ENCODE results near the gene CHAF1A.

CHAF1A gene

DNA sequence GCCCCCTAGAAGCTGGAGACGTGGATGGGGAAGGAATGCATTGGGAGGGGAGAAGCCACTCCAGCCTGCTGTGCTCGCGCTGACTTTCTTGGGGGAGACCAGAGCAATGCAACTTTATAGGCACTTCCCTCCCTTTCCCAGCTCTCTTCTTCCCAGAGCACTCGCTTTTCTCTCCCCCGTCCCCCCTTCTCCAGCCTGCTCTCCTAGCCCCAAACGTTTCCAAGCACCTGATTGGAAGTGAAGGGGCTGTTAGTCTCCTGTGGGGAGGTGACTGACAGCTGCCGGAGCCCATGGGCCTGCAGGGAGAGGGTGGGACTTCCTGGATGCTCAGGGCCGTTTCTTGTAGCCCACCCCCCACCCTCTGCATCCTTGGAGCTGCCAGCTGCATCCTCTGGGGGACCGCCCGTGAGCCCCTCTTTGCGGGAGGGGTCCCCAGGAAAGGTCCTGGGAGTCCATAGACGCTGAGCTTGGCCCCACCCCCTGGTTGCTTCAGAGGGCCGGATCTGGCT, 72.1 kb downstream of the CHAF1A start:
- H3K27ac ChIP-seq: peak overlapping the region; percentile 22 to 30
- H3K4me3 ChIP-seq: peak overlapping the region; percentile 16 to 98

DNA sequence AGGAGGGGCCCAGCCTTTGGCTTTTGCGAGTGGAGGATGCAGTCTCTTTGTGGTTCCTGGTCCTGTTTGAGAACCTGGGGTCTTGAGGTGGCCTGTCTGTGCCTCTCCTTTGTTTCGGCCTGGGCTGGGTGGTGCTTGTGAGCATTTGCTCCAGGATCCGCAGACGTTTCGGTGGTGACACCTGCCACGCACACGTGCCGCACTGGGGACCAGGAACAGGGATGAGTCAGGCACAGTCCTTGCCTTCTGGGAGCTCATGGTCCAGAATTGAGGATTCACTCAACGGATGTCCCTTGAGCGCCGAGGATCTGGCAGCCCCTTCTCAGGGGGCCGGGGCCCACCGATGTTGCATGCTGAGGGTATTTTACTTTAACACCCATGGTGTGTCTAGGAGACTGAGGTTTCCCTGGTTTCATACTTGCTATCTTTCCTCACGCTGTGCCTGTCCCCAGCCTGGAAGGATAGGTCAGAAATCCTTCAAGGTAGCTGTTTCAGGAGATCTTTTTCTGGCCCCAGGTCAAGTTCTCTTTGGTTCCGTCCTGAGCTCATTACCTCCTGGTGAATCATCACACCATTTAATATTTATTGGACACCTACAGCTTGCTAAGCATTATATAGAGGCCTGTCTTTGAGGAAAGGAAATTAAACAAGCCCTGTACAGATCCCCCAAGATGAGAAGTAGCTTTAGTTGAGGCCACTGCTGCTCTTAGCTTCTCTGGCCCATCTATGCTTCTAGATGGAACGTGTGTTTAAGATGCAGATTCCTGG, 74.8 kb downstream of the CHAF1A start:
- no peak overlapping the region for H3K27ac ChIP-seq
- no peak for DNase-seq
- H3K4me3 ChIP-seq: no peak overlapping the region
- no peaks in the 10 kb centered on the region for H3K9me3 ChIP-seq
- H3K36me3 ChIP-seq: peaks cover 15 to 70% (median 37%) of the 10 kb centered on the region in 3 donors
- H3K27me3 ChIP-seq: no peaks in the 10 kb centered on the region
- intact Hi-C loops (cut with DNase I; ENCODE audit: low total_unique reads): no loop called here
- TF ChIP-seq, protein P1, sequence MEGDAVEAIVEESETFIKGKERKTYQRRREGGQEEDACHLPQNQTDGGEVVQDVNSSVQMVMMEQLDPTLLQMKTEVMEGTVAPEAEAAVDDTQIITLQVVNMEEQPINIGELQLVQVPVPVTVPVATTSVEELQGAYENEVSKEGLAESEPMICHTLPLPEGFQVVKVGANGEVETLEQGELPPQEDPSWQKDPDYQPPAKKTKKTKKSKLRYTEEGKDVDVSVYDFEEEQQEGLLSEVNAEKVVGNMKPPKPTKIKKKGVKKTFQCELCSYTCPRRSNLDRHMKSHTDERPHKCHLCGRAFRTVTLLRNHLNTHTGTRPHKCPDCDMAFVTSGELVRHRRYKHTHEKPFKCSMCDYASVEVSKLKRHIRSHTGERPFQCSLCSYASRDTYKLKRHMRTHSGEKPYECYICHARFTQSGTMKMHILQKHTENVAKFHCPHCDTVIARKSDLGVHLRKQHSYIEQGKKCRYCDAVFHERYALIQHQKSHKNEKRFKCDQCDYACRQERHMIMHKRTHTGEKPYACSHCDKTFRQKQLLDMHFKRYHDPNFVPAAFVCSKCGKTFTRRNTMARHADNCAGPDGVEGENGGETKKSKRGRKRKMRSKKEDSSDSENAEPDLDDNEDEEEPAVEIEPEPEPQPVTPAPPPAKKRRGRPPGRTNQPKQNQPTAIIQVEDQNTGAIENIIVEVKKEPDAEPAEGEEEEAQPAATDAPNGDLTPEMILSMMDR (IDR thresholded peaks at IDR 0.05): no peak
- H3K4me1 ChIP-seq: peaks cover 0 to 27% (median 25%) of the 10 kb centered on the region in 4 donors

More for the DNA sequence above, 72.1 kb downstream of the CHAF1A start:
- intact Hi-C loops (cut with DNase I; ENCODE audit: low total_unique reads): no loop called here
- Histone ChIP-seq H3K4me1 (peaks cover 0 to 31% (median 25%) of the 10 kb centered on the region in 4 donors), H3K9me3 (no peaks in the 10 kb centered on the region), H3K36me3 (peaks cover 15 to 44% (median 28%) of the 10 kb centered on the region in 3 donors), H3K27me3 (no peaks in the 10 kb centered on the region)
- TF ChIP-seq, protein P1 (IDR thresholded peaks at IDR 0.05): no peak
- DNase-seq: no peak

DNA sequence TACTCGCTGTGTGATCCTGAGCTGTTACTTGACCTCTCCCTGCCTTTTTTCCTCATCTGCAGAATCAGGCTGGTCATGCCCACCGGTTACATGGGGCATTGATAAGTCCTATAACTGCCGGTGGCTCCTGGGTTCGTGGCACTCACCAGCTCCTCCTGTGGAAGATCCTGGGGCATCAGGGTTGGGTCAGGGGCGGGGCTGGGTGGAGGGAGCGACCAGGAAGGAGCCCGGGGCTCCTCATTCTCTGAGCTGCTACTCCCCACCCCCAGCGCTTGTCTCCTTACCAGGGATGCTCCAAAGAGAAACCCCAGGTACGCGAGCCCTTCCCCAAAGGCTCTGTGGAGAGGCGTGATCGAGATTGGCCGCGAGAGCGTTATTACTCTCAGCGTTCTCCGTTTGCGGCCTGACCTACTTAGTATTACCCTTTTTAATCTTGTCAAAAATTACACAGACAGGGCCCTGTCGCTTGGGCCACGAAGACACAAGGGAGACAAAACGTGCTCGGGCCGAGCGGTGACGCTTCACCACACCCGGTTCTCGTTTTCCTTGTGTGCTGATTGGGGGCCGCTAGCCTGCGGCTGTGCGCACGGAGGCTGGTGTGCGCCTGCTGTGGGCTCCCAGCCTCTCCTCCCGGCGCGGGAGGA, 80.4 kb downstream of the CHAF1A start:
- Histone ChIP-seq H3K4me1 (no peaks in the 10 kb centered on the region), H3K36me3 (peaks cover 0 to 90% (median 32%) of the 10 kb centered on the region in 3 donors), H3K27ac (no peak overlapping the region), H3K4me3 (no peak overlapping the region), H3K9me3 (no peaks in the 10 kb centered on the region), H3K27me3 (no peaks in the 10 kb centered on the region)
- intact Hi-C loops (cut with DNase I; ENCODE audit: low total_unique reads): no loop called here
- DNase-seq: no peak
- TF ChIP-seq, protein P1 (IDR thresholded peaks at IDR 0.05): no peak

DNA sequence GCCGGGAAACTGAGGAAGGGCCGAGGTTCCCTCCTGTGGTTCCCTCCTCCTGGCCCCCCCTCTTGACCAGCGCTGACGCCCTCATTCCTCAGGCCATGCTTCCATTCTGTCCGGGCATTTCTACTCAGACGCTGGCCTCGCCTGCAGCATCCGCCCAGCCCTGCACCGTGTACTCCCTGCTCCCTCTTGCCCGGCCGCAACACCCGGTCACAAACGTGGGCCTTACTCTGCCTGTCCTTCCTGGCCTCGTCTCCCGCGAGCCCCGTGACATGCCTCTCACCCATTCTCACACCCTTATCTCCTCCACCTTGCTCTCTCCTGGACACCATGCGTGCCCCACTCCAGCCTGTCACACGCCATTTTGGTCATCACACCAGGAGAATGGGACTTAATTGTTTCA, 80.9 kb downstream of the CHAF1A start:
- no peak overlapping the region for H3K27ac ChIP-seq
- H3K4me1 ChIP-seq: no peaks in the 10 kb centered on the region
- no peak for DNase-seq
- no peaks in the 10 kb centered on the region for H3K9me3 ChIP-seq
- TF ChIP-seq, protein P1 (IDR thresholded peaks at IDR 0.05): no peak
- peaks cover under 1 to 91% (median 30%) of the 10 kb centered on the region in 3 donors for H3K36me3 ChIP-seq
- no peaks in the 10 kb centered on the region for H3K27me3 ChIP-seq
- intact Hi-C loops (cut with DNase I; ENCODE audit: low total_unique reads): no loop called here
- H3K4me3 ChIP-seq: no peak overlapping the region

DNA sequence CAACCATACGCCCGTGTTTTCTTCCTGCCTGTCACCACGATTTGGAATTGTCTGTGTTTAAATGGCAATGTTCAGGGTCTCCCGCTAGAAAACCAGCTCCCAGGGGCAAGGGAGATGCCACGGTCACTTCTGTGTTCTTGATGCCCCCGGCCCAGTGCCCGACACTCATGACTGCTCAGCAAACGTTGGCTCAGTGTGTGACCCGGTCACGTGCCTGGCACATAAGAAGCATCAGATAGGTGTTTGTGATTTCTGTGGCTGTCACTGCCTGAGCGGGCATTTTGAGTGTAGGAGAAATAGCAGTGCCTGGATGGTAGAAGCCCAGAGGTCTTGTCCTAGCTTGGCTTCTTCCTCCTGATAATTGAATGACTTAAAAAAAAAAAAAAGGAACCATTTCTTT, 85.1 kb downstream of the CHAF1A start:
- H3K4me3 ChIP-seq: no peak overlapping the region
- TF ChIP-seq, protein P1 (IDR thresholded peaks at IDR 0.05): no peak
- no peaks in the 10 kb centered on the region for H3K27me3 ChIP-seq
- no peak for DNase-seq
- no peaks in the 10 kb centered on the region for H3K4me1 ChIP-seq
- intact Hi-C loops (cut with DNase I; ENCODE audit: low total_unique reads): no loop called here
- H3K36me3 ChIP-seq: peaks cover 29 to 89% (median 42%) of the 10 kb centered on the region in 3 donors
- no peaks in the 10 kb centered on the region for H3K9me3 ChIP-seq
- H3K27ac ChIP-seq: no peak overlapping the region
